ENCODE data around the gene TNNI2.

Gene TNNI2

GRCh38 chr11:1863352-1864216 is 24.8 kb downstream of the TNNI2 start:
- TF ChIP-seq CTCF (IDR thresholded peaks at IDR 0.05; ENCODE audit: extremely low read depth, missing control alignments), result no peak
- no peak for DNase-seq (ENCODE audit: low spot score)

DNA sequence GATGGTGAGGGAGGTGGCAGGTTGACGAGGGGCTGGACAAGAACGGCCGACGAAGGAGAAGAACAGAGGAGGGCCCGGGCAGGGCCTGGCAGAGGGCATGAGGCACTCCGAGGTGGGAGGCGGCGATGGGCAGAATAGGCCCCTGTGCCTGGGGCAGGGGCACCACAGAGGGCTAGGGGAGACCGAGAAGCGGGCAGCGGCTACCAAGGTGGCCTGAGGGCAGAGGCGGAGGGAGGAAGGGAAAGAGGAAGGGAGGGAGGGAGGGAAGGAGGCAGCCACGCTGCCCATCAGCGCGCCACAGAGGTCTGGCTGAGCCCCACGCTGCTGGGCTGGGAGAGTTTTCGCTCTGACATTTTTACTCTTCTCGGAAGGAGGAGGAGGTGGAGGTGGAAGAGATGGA is 25.4 kb downstream of the TNNI2 start:
- DNase-seq (ENCODE audit: low spot score), result no peak
- no peak for TF ChIP-seq CTCF (IDR thresholded peaks at IDR 0.05; ENCODE audit: extremely low read depth, missing control alignments)

GRCh38 chr11:1864831-1865665 is 26.3 kb downstream of the TNNI2 start:
- no peak for DNase-seq (ENCODE audit: low spot score)
- no peak for TF ChIP-seq CTCF (IDR thresholded peaks at IDR 0.05; ENCODE audit: extremely low read depth, missing control alignments)

- TF ChIP-seq CTCF (IDR thresholded peaks at IDR 0.05; ENCODE audit: extremely low read depth, missing control alignments), result no peak
- no peak for DNase-seq (ENCODE audit: low spot score)
These were observed 27.4 kb downstream of the TNNI2 start for GRCh38 chr11:1866226-1866625.

- no peak for DNase-seq (ENCODE audit: low spot score)
- TF ChIP-seq CTCF (IDR thresholded peaks at IDR 0.05; ENCODE audit: extremely low read depth, missing control alignments), result no peak
These were observed 28.0 kb downstream of the TNNI2 start for GRCh38 chr11:1866776-1867175.

- no peak for TF ChIP-seq CTCF (IDR thresholded peaks at IDR 0.05; ENCODE audit: extremely low read depth, missing control alignments)
- no peak for DNase-seq (ENCODE audit: low spot score)
These were observed 28.6 kb downstream of the TNNI2 start for GRCh38 chr11:1867381-1867780.

GRCh38 chr11:1868056-1868635 is 29.4 kb downstream of the TNNI2 start:
- no peak for DNase-seq (ENCODE audit: low spot score)
- TF ChIP-seq CTCF (IDR thresholded peaks at IDR 0.05; ENCODE audit: extremely low read depth, missing control alignments), result no peak

Measured in GM20000 (cell line).